SJSA1 (cell line): ENCODE results near the gene NOX1. TPM values are rescaled to one million over a fixed set of nuclear protein-coding genes. Genes with fewer than 3 reads are reported as not detected.

Experiments used
- DNase-seq, 2 experiments: peaks; one replicate each; pipeline ENCODE4 v3.0.0-alpha.2; 2015 to 2020; ENCODE audit warnings: low spot score in 2 of 2, low read depth in 1 of 2
- H3K27ac ChIP-seq: fragments of 250-450 bp; sonication (Bioruptor Pico); 2 replicates; pipeline ENCODE4 v1.5.1; 2020; ENCODE audit warnings: mild to moderate bottlenecking, moderate library complexity
- H3K27me3 ChIP-seq: fragments of 250-450 bp; sonication (Bioruptor Pico); replicated peaks from 2 replicates; pipeline ENCODE4 v1.5.1; 2020; ENCODE audit warnings: mild to moderate bottlenecking, moderate library complexity
- H3K36me3 ChIP-seq: fragments of 250-450 bp; sonication (Bioruptor Pico); 2 replicates; pipeline ENCODE4 v1.5.1; 2020; ENCODE audit warnings: mild to moderate bottlenecking
- H3K4me1 ChIP-seq: fragments of 250-450 bp; sonication (Bioruptor Pico); replicated peaks from 2 replicates; pipeline ENCODE4 v1.6.1; 2021; ENCODE audit warnings: mild to moderate bottlenecking
- H3K4me3 ChIP-seq: fragments of 250-450 bp; sonication (Bioruptor Pico); 2 replicates; pipeline ENCODE4 v1.5.1; 2020; ENCODE audit warnings: mild to moderate bottlenecking
- H3K9me3 ChIP-seq: fragments of 250-450 bp; sonication (Bioruptor Pico); replicated peaks from 2 replicates; pipeline ENCODE4 v1.5.1; 2020; ENCODE audit warnings: mild to moderate bottlenecking
- total RNA-seq: library from RNA; depleted of rRNA; stranded (reverse); fragments of >200 nt; shearing (Covaris generic); gene quantifications from 2 replicates; pipeline ENCODE4 v1.2.3, GENCODE V29; 2014; rRNA removed

The NOX1 gene
- total RNA-seq: not detected in 2 replicates

GRCh38 chrX:100874325-100874724, at the start of gene NOX1:
Gene NOX1 (minus strand): TSS chrX:100874359. CDS start chrX:100874139, 220 bp downstream.
- Histone ChIP-seq H3K27me3 (no peaks in the 10 kb centered on the region), H3K27ac (no peak within 1 kb of the TSS), H3K36me3 (no peaks in the 10 kb centered on the region), H3K9me3 (no peaks in the 10 kb centered on the region), H3K4me1 (no peaks in the 10 kb centered on the region), H3K4me3 (no peak within 1 kb of the TSS)
- no peak for DNase-seq

GRCh38 chrX:100915562-100915961, 41.4 kb upstream of the NOX1 start:
- H3K36me3 ChIP-seq: no peaks in the 10 kb centered on the region
- no peaks in the 10 kb centered on the region for H3K4me1 ChIP-seq
- no peaks in the 10 kb centered on the region for H3K9me3 ChIP-seq
- H3K4me3 ChIP-seq: no peak overlapping the region
- DNase-seq: no peak
- no peak overlapping the region for H3K27ac ChIP-seq
- no peaks in the 10 kb centered on the region for H3K27me3 ChIP-seq

DNA sequence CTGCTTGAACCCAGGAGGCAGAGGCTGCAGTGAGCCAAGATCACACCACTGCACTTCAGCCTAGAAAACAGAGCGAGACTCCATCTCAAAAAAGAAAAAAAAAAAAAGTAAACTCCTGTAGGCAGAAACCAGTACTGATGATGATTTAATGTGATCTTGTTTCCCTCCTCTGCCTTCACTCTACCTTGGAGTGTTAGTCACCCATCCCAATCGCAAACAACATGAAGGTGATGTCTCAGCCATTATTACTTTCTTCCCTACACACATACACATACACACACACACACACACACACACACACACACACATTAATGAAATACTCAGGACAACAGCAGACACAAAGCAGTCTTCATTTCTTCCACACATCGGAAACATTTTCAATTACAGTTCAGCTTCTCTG, 39.0 kb upstream of the NOX1 start:
- Histone ChIP-seq H3K36me3 (no peaks in the 10 kb centered on the region), H3K4me1 (no peaks in the 10 kb centered on the region), H3K27ac (no peak overlapping the region), H3K9me3 (no peaks in the 10 kb centered on the region), H3K4me3 (no peak overlapping the region), H3K27me3 (no peaks in the 10 kb centered on the region)
- DNase-seq: no peak

GRCh38 chrX:100911731-100912130, 37.6 kb upstream of the NOX1 start:
- DNase-seq: no peak
- Histone ChIP-seq H3K4me1 (no peaks in the 10 kb centered on the region), H3K27me3 (no peaks in the 10 kb centered on the region), H3K27ac (no peak overlapping the region), H3K9me3 (no peaks in the 10 kb centered on the region), H3K4me3 (no peak overlapping the region), H3K36me3 (no peaks in the 10 kb centered on the region)

- no peak overlapping the region for H3K27ac ChIP-seq
- H3K27me3 ChIP-seq: no peaks in the 10 kb centered on the region
- no peaks in the 10 kb centered on the region for H3K36me3 ChIP-seq
- no peak overlapping the region for H3K4me3 ChIP-seq
- no peaks in the 10 kb centered on the region for H3K4me1 ChIP-seq
- no peaks in the 10 kb centered on the region for H3K9me3 ChIP-seq
- DNase-seq: no peak
These were observed 31.5 kb upstream of the NOX1 start for GRCh38 chrX:100905620-100906019.

GRCh38 chrX:100904433-100904832, 30.3 kb upstream of the NOX1 start:
- no peak for DNase-seq
- Histone ChIP-seq H3K9me3 (no peaks in the 10 kb centered on the region), H3K4me3 (no peak overlapping the region), H3K27ac (no peak overlapping the region), H3K4me1 (no peaks in the 10 kb centered on the region), H3K27me3 (no peaks in the 10 kb centered on the region), H3K36me3 (no peaks in the 10 kb centered on the region)

DNA sequence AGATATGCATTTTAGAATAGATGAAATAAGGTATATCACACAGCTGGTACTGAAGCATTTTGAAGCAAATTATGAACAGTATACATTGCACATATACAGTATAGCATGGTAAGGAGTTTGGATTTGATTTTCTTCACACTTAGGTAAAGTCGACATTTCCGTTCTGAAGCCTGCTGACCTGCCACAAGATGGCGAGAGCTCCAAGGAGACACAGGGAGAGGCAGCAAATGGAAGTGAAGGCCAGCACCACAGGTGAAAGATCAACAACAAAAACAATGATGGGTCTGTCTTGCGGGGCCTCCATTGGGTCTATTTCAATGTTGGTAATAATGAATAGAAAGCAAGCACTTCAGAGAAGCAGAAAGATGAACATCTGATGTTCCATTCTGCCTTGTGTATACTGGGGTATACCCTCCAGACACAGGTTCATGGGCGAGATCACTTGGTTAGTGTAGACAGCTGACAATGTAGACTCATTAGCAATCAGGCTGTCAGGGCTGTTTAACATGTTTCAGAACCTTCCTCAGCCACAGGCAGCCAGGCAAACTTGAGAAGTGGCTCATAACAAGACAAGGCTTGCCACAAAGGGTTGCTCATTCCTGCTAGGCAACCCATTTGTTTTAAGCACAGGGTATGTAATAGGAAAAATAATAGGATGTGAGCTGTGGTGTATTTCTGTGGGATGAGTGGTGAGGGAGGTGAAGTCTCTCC, 21.4 kb upstream of the NOX1 start:
- DNase-seq: peak in 1 of 2 experiments; percentile 4
- no peaks in the 10 kb centered on the region for H3K36me3 ChIP-seq
- no peak overlapping the region for H3K4me3 ChIP-seq
- H3K4me1 ChIP-seq: no peaks in the 10 kb centered on the region
- no peak overlapping the region for H3K27ac ChIP-seq
- no peaks in the 10 kb centered on the region for H3K9me3 ChIP-seq
- no peaks in the 10 kb centered on the region for H3K27me3 ChIP-seq

- H3K4me3 ChIP-seq: no peak overlapping the region
- no peak overlapping the region for H3K27ac ChIP-seq
- H3K27me3 ChIP-seq: no peaks in the 10 kb centered on the region
- H3K4me1 ChIP-seq: no peaks in the 10 kb centered on the region
- DNase-seq: no peak
- no peaks in the 10 kb centered on the region for H3K36me3 ChIP-seq
- no peaks in the 10 kb centered on the region for H3K9me3 ChIP-seq
These were observed 9.5 kb upstream of the NOX1 start for GRCh38 chrX:100883654-100884053.

- no peak for DNase-seq
- H3K36me3 ChIP-seq: no peaks in the 10 kb centered on the region
- no peaks in the 10 kb centered on the region for H3K4me1 ChIP-seq
- H3K27me3 ChIP-seq: no peaks in the 10 kb centered on the region
- H3K4me3 ChIP-seq: no peak overlapping the region
- H3K9me3 ChIP-seq: no peaks in the 10 kb centered on the region
- no peak overlapping the region for H3K27ac ChIP-seq
These were observed 6.2 kb upstream of the NOX1 start for GRCh38 chrX:100880368-100880767.

DNA sequence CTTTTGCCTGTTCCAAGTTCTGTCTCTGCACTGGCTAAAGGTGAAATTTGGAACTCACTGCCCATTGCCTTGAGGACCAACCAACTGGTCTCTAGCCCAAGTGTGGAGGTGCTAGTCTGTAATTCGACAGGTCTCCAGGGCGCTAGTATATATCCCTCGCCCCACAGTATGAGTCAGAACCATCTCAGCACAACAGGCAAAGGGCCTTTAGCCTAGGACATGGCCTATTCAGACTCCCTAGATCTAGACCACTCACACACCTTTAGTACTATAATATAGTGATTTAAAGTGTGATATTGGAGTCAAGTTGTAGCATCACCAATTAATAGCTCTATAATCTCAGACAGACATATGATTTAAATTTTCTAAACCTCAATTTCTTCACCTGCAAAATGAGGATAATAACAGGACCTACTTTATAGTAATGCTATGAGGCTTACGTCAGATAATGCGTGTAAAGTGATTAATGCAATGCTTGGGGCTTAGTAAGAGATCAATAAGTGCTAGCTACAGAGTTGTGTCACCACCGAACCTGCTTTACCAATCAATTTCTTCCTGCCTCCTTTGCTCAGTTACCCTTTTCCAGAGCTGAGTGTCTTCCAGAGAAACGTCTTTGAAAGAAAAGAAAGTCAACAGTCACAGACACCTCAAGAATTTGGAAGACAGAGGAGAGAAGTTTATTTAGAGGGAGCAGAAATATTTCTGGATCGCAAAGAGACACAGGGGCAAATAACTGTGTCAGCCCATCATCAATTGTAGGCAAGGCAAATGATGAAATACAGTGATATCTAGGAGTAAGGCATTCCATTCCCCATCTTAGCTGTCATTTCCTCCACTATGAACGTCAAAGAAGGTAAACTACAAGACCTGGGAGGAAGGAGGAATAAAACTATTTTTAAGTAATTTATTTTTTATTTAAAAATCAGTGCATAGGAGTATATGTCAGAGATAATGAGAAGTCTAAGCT, 2.3 kb downstream of the NOX1 start:
- Histone ChIP-seq H3K27me3 (no peaks in the 10 kb centered on the region), H3K4me1 (no peaks in the 10 kb centered on the region), H3K4me3 (no peak overlapping the region), H3K27ac (no peak overlapping the region), H3K9me3 (no peaks in the 10 kb centered on the region), H3K36me3 (no peaks in the 10 kb centered on the region)
- DNase-seq: no peak

DNA sequence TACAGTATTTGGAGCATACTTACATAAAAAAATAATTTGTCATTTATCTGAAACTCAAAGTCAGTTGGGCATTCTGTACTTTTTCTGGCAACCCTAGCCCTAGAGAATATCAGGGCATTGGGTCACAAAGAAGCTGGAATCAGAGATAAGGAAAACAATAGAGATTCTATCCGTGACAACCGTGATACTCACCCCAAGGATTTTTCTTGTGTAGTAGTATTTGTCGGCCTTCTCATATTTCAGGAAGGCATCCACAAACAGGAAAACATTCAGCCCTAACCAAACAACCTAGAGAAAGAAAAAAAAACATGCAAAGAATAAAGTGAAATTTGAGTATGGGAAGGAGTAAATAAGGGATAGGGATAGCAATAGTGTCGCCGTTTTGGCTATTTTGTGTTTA, 3.6 kb downstream of the NOX1 start:
- H3K27me3 ChIP-seq: no peaks in the 10 kb centered on the region
- no peak overlapping the region for H3K27ac ChIP-seq
- H3K4me1 ChIP-seq: no peaks in the 10 kb centered on the region
- H3K9me3 ChIP-seq: no peaks in the 10 kb centered on the region
- no peak overlapping the region for H3K4me3 ChIP-seq
- H3K36me3 ChIP-seq: no peaks in the 10 kb centered on the region
- DNase-seq: no peak

- no peaks in the 10 kb centered on the region for H3K36me3 ChIP-seq
- H3K9me3 ChIP-seq: no peaks in the 10 kb centered on the region
- H3K27ac ChIP-seq: no peak overlapping the region
- H3K4me1 ChIP-seq: no peaks in the 10 kb centered on the region
- no peak for DNase-seq
- no peaks in the 10 kb centered on the region for H3K27me3 ChIP-seq
- no peak overlapping the region for H3K4me3 ChIP-seq
These were observed 5.9 kb downstream of the NOX1 start for GRCh38 chrX:100868273-100868672.

DNA sequence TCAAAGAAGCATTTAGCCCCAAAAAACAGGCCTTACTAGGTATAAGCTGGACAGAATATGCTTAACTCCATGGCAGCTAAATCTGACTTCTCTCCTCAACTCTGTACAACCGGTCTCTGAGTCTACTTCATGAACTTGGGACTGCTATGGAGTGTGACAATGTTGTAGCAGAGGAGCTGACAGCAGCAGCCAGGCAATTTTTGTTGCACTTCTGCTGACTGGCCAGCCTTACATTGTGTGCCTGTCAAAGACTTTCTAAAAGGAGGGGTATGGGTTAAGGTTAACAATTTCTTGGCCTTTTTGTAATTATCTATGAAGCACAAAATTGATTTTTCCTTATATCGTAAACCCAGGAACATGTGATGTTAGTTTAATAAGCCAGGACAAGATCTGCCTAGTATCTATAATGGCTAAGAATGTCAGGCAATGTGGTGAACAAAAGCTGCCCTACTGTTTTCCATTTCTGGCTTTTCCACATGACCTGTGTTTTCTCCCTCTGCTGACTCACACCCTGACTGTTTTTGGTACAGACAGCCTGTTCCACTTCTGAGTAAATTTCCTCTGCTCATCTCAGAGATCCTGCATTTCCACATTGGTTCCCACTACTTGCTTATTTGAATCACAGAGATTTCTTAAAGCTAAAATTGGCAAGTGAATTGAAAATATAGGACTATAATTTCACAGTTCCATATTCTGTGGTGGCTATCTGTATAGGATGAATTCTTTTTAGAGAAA, 9.3 kb downstream of the NOX1 start:
- Histone ChIP-seq H3K9me3 (no peaks in the 10 kb centered on the region), H3K4me3 (no peak overlapping the region), H3K27ac (no peak overlapping the region), H3K36me3 (no peaks in the 10 kb centered on the region), H3K4me1 (no peaks in the 10 kb centered on the region), H3K27me3 (no peaks in the 10 kb centered on the region)
- no peak for DNase-seq
